ENCODE data around the gene PLEKHF1. TPM values are rescaled to one million over a fixed set of nuclear protein-coding genes. Genes with fewer than 3 reads are reported as not detected.
"Not testable (repeated sequence)": the region's sequence is repeated elsewhere in the genome, so short reads cannot be mapped to it uniquely, and the experiment has no call there.

PLEKHF1 gene
- polyA plus RNA-seq, 6 donors from 2014 or later, result 1.9 to 5.8 (median 2.7) TPM

DNA sequence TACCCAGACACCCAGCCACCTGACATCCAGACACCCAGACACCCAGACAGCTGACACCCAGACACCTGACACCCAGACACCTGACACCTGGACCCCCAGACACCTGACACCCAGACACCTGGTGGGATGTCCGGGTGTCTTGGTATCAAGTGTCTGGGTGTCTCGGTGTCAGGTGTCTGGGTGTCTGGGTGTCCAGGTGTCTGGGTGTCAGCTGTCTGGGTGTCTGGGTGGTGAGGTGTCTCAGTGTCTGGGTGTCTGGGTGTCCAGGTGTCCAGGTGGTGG, 31.2 kb downstream of the PLEKHF1 start:
- no peaks in the 10 kb centered on the region for H3K36me3 Mint-ChIP-seq
- H3K27me3 Mint-ChIP-seq, result no peaks in the 10 kb centered on the region
- H3K27ac Mint-ChIP-seq, result peak overlapping the region in 3 of 6 donors; percentile 57 to 95 (median 91)
- H3K4me1 Mint-ChIP-seq, result peaks cover 22 to 34% (median 32%) of the 10 kb centered on the region in 3 donors
- ATAC-seq (ENCODE audit: low read depth in 2 of 2), result no peak
- H3K9me3 Mint-ChIP-seq, result no peaks in the 10 kb centered on the region
- no peak for DNase-seq
- H3K4me3 Mint-ChIP-seq, result no peak overlapping the region

DNA sequence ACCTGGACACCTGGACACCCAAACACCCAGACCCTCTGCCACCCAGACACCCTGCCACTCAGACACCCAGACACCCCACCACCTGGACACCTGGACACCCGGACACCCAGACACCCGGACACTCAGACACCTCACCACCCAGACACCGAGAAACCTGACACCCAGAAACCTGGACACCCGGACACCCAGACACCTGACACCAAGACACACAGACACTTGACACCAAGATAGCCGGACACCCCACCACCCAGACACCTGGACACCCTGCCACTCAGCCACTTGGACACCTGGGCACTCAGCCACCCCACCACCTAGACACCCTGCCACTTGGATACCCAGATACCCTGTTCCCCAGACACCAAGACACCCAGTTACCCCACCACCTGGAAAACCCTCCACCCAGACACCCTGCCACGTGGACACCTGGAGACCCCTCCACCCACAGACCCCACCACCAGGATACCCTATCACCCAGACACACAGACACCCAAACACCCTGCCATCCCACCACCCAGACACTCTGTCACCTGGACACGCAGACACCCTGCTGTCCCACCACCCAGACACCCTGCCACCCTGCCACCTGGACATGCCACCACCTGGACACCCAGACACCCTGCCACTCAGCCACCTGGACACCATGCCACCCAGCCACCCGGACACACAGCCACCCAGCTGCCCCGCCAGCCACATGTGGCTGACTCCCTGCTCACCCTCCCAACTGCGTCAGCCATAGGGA, 32.4 kb downstream of the PLEKHF1 start:
- DNase-seq (no peak), ATAC-seq (ENCODE audit: low read depth in 2 of 2) (no peak)
- H3K27me3 Mint-ChIP-seq, result no peaks in the 10 kb centered on the region
- peak overlapping the region in 5 of 6 donors; percentile 54 to 93 (median 81) for H3K27ac Mint-ChIP-seq
- peaks cover 22 to 32% (median 28%) of the 10 kb centered on the region in 3 donors for H3K4me1 Mint-ChIP-seq
- no peaks in the 10 kb centered on the region for H3K9me3 Mint-ChIP-seq
- no peaks in the 10 kb centered on the region for H3K36me3 Mint-ChIP-seq
- no peak overlapping the region for H3K4me3 Mint-ChIP-seq

DNA sequence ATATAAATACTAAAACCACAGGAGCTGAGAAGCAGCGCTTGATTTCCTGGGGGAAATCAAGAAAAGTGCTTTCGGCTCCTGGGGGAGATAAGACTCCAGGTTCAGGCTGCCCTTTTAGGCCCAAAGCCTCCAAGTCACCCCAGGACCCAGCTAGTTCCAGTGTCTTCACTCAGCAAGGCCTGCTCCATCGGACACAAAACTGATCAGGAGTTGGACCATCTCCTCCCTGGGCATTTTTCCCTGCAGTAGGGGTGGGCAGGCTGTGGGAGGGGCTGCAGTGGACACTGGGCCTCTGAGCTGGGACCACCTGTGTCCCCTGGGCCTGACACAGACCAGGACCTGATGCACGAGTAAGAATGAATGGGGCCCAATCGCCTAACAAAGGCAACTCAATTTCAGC, 34.6 kb downstream of the PLEKHF1 start:
- H3K36me3 Mint-ChIP-seq, result no peaks in the 10 kb centered on the region
- no peak for ATAC-seq (ENCODE audit: low read depth in 2 of 2)

GRCh38 chr19:29700498-29700897, 35.2 kb downstream of the PLEKHF1 start:
- Mint-ChIP-seq H3K36me3 (no peaks in the 10 kb centered on the region), H3K4me3 (no peak overlapping the region), H3K9me3 (no peaks in the 10 kb centered on the region), H3K4me1 (peaks cover 7 to 9% (median 9%) of the 10 kb centered on the region in 3 donors), H3K27me3 (no peaks in the 10 kb centered on the region), H3K27ac (peak overlapping the region in 1 of 6 donors; percentile 30)
- no peak for ATAC-seq (ENCODE audit: low read depth in 2 of 2)
- DNase-seq, result no peak

More for the DNA sequence above, 34.6 kb downstream of the PLEKHF1 start:
- H3K9me3 Mint-ChIP-seq, result no peaks in the 10 kb centered on the region
- no peak overlapping the region for H3K27ac Mint-ChIP-seq
- peaks cover 8 to 15% (median 9%) of the 10 kb centered on the region in 3 donors for H3K4me1 Mint-ChIP-seq
- H3K27me3 Mint-ChIP-seq, result no peaks in the 10 kb centered on the region
- H3K4me3 Mint-ChIP-seq, result no peak overlapping the region
- DNase-seq, result no peak

GRCh38 chr19:29702161-29702962, 37.1 kb downstream of the PLEKHF1 start:
- Mint-ChIP-seq H3K36me3 (no peaks in the 10 kb centered on the region), H3K9me3 (no peaks in the 10 kb centered on the region), H3K27me3 (no peaks in the 10 kb centered on the region), H3K4me3 (no peak overlapping the region), H3K27ac (no peak overlapping the region), H3K4me1 (peaks cover 0 to 8% (median 4%) of the 10 kb centered on the region in 3 donors)
- no peak for DNase-seq
- no peak for ATAC-seq (ENCODE audit: low read depth in 2 of 2)

GRCh38 chr19:29702963-29703320, 37.7 kb downstream of the PLEKHF1 start:
- H3K4me1 Mint-ChIP-seq, result peaks cover 0 to 8% (median 4%) of the 10 kb centered on the region in 3 donors
- no peaks in the 10 kb centered on the region for H3K27me3 Mint-ChIP-seq
- no peak overlapping the region for H3K27ac Mint-ChIP-seq

GRCh38 chr19:29704562-29705558, 39.6 kb downstream of the PLEKHF1 start:
- peak overlapping the region in 5 of 6 donors; percentile 24 to 78 (median 69) for H3K27ac Mint-ChIP-seq
- no peaks in the 10 kb centered on the region for H3K36me3 Mint-ChIP-seq
- DNase-seq, result no peak
- peak; percentile 25 to 28 for ATAC-seq (ENCODE audit: low read depth in 2 of 2)
- no peaks in the 10 kb centered on the region for H3K27me3 Mint-ChIP-seq
- H3K4me3 Mint-ChIP-seq, result no peak overlapping the region
- peaks cover 9 to 19% (median 10%) of the 10 kb centered on the region in 3 donors for H3K4me1 Mint-ChIP-seq
- H3K9me3 Mint-ChIP-seq, result no peaks in the 10 kb centered on the region

More at GRCh38 chr19:29702963-29703320, 37.7 kb downstream of the PLEKHF1 start:
- no peaks in the 10 kb centered on the region for H3K9me3 Mint-ChIP-seq
- ATAC-seq (ENCODE audit: low read depth in 2 of 2) (no peak), DNase-seq (no peak)
- H3K36me3 Mint-ChIP-seq, result no peaks in the 10 kb centered on the region
- no peak overlapping the region for H3K4me3 Mint-ChIP-seq

DNA sequence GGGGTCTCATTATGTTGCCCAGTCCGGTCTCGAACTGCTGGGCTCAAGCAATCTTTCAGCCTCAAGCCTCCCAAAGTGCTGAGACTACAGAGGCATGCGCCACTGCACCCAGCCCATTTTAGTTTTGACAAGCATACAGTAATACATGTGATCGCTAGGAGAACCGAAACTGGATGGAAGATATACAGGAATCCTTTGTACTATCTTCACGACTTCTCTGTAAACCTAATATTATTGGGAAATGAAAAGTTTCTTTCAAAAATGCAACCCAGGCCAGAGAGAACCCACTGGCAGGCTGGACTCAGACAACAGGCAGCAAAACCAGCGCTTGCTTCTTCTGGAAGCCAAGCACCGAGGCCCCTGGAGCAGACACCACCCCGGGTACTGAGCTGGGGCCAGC, 40.4 kb downstream of the PLEKHF1 start:
- no peak overlapping the region for H3K4me3 Mint-ChIP-seq

DNA sequence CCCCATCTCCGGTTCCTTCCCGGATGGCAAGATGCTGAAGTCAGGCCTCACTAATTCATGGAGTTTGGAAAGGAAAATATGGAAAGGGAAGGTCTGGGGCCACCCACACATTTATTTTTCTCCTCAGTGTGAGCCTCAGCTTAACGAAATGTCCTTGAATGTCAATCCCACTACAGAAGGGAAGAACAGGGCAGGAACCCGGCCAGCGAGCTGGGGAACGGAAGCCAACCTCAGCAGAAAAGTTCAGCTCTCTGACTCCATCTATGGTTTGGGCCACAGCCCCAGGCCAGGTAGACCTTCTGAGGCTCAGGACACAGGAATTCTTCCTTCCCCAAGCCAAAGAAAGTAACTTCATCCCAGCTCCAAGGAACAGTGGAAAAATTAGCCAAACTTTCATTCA, 41.4 kb downstream of the PLEKHF1 start:
- Mint-ChIP-seq H3K4me1 (peaks cover 22 to 36% (median 26%) of the 10 kb centered on the region in 3 donors), H3K4me3 (peak overlapping the region in 1 of 8 donors; percentile 81), H3K36me3 (no peaks in the 10 kb centered on the region), H3K27me3 (no peaks in the 10 kb centered on the region), H3K27ac (peak overlapping the region in 2 of 6 donors; percentile 42 to 47), H3K9me3 (no peaks in the 10 kb centered on the region)
- no peak for ATAC-seq (ENCODE audit: low read depth in 2 of 2)
- DNase-seq, result no peak

More for the DNA sequence above, 40.4 kb downstream of the PLEKHF1 start:
- peaks cover 17 to 27% (median 19%) of the 10 kb centered on the region in 3 donors for H3K4me1 Mint-ChIP-seq
- no peaks in the 10 kb centered on the region for H3K9me3 Mint-ChIP-seq
- H3K27me3 Mint-ChIP-seq, result no peaks in the 10 kb centered on the region
- DNase-seq (no peak), ATAC-seq (ENCODE audit: low read depth in 2 of 2) (no peak)
- no peaks in the 10 kb centered on the region for H3K36me3 Mint-ChIP-seq
- peak overlapping the region in 1 of 6 donors; percentile 54 for H3K27ac Mint-ChIP-seq

- ATAC-seq (ENCODE audit: low read depth in 2 of 2) (no peak), DNase-seq (no peak)
- Mint-ChIP-seq H3K27me3 (no peaks in the 10 kb centered on the region), H3K4me3 (peak overlapping the region in 1 of 8 donors; percentile 47), H3K9me3 (no peaks in the 10 kb centered on the region), H3K36me3 (no peaks in the 10 kb centered on the region), H3K27ac (peak overlapping the region in 3 of 6 donors; percentile 47 to 71 (median 60)), H3K4me1 (peaks cover 35 to 58% (median 47%) of the 10 kb centered on the region in 3 donors)
These were observed 43.5 kb downstream of the PLEKHF1 start for GRCh38 chr19:29708554-29709439.

- not testable (repeated sequence) for ATAC-seq (ENCODE audit: low read depth in 2 of 2); H3K27me3 Mint-ChIP-seq; H3K4me3 Mint-ChIP-seq; H3K36me3 Mint-ChIP-seq; DNase-seq; H3K9me3 Mint-ChIP-seq
- Mint-ChIP-seq H3K27ac (peak overlapping the region in 4 of 6 donors; percentile 12 to 87 (median 54)), H3K4me1 (peaks cover 41 to 64% (median 54%) of the 10 kb centered on the region in 3 donors)
These were observed 44.2 kb downstream of the PLEKHF1 start for GRCh38 chr19:29709440-29709798.

- ATAC-seq (ENCODE audit: low read depth in 2 of 2), result no peak
- Mint-ChIP-seq H3K27ac (peak overlapping the region in 3 of 6 donors; percentile 22 to 68 (median 52)), H3K4me3 (peak overlapping the region in 3 of 8 donors; percentile 5 to 64 (median 15))
These were observed 46.4 kb downstream of the PLEKHF1 start for GRCh38 chr19:29711584-29712132.

More at GRCh38 chr19:29711584-29712132, 46.4 kb downstream of the PLEKHF1 start:
- Mint-ChIP-seq H3K9me3 (no peaks in the 10 kb centered on the region), H3K27me3 (no peaks in the 10 kb centered on the region), H3K4me1 (peaks cover 55 to 71% (median 69%) of the 10 kb centered on the region in 3 donors), H3K36me3 (no peaks in the 10 kb centered on the region)
- DNase-seq, result no peak
